Neural cell (in vitro differentiated cells): Measurements from ENCODE around the gene RAB3GAP2. TPM values are rescaled to one million over a fixed set of nuclear protein-coding genes. Genes with fewer than 3 reads are reported as not detected.
"Not testable (repeated sequence)": the region's sequence is repeated elsewhere in the genome, so short reads cannot be mapped to it uniquely, and the experiment has no call there.

ENCODE experiments used
- H2AFZ ChIP-seq: fragments of 200-600, 300-800 bp; sonication (generic), shearing (Covaris generic); 2 replicates; pipeline ENCODE4 v1.6.0; 2014; ENCODE audit warnings: low read depth, mild to moderate bottlenecking, antibody characterized with exemption, low read length, moderate library complexity
- H3F3A ChIP-seq: fragments of 200-600 bp; shearing (Covaris generic); 2 replicates; pipeline ENCODE4 v1.6.1; 2016; ENCODE audit warnings: mild to moderate bottlenecking, moderate library complexity, mixed read lengths, antibody characterized with exemption, low read length; ENCODE audit not compliant: insufficient read depth, poor library complexity, severe bottlenecking
- H3K27ac ChIP-seq: fragments of 200-600, 300-800 bp; sonication (generic), shearing (Covaris generic); 2 replicates; pipeline ENCODE4 v1.5.1; 2014; ENCODE audit warnings: mild to moderate bottlenecking, low read length, moderate library complexity
- H3K27me3 ChIP-seq: fragments of 300-800, 200-600 bp; sonication (generic), shearing (Covaris generic); 2 replicates; pipeline ENCODE4 v1.6.0; 2014; ENCODE audit warnings: mild to moderate bottlenecking, low read depth, low read length, moderate library complexity; ENCODE audit not compliant: insufficient read depth
- H3K36me3 ChIP-seq: fragments of 300-800, 200-600 bp; sonication (generic), shearing (Covaris generic); 2 replicates; pipeline ENCODE4 v1.5.1; 2014; ENCODE audit warnings: mild to moderate bottlenecking, antibody characterized with exemption, low read length, moderate library complexity; ENCODE audit not compliant: insufficient read depth
- H3K4me2 ChIP-seq: fragments of 300-800, 200-600 bp; sonication (generic), shearing (Covaris generic); 2 replicates; pipeline ENCODE4 v1.6.0; 2014; ENCODE audit warnings: mild to moderate bottlenecking, low read length
- H3K4me3 ChIP-seq: fragments of 300-800, 200-600 bp; sonication (generic), shearing (Covaris generic); 2 replicates; pipeline ENCODE4 v1.5.1; 2014; ENCODE audit warnings: mild to moderate bottlenecking, low read length, moderate library complexity
- H3K79me2 ChIP-seq: fragments of 200-600 bp; shearing (Covaris generic); replicated peaks from 2 replicates; pipeline ENCODE4 v1.6.0; 2014; ENCODE audit warnings: mild to moderate bottlenecking, low read length, moderate library complexity; ENCODE audit not compliant: insufficient read depth
- H3K9ac ChIP-seq: fragments of 300-800, 200-600 bp; sonication (generic), shearing (Covaris generic); 2 replicates; pipeline ENCODE4 v1.6.1; 2016; ENCODE audit warnings: mild to moderate bottlenecking, low read length, mixed read lengths
- H3K9me2 ChIP-seq: fragments of 200-600 bp; shearing (Covaris generic); 2 replicates; pipeline ENCODE4 v1.6.1; 2016; ENCODE audit warnings: mild to moderate bottlenecking, low read length, mixed read lengths; ENCODE audit not compliant: insufficient read depth
- H3K9me3 ChIP-seq: fragments of 200-600, 300-800 bp; sonication (generic), shearing (Covaris generic); 2 replicates; pipeline ENCODE4 v1.6.1; 2016; ENCODE audit warnings: mild to moderate bottlenecking, mixed run types, low read length, moderate library complexity, mixed read lengths
- H4K20me1 ChIP-seq: fragments of 200-600 bp; shearing (Covaris generic); 2 replicates; pipeline ENCODE4 v1.6.1; 2016; ENCODE audit warnings: mild to moderate bottlenecking, mixed run types; ENCODE audit not compliant: insufficient read depth
- EP300 ChIP-seq: fragments of 450-650 bp; conservative IDR thresholded peaks from 2 replicates; pipeline ENCODE4 v1.6.1; 2014; ENCODE audit warnings: antibody characterized with exemption, mild to moderate bottlenecking, moderate library complexity; ENCODE audit not compliant: poor library complexity, severe bottlenecking
- EZH2 ChIP-seq: fragments of 200-600, 300-800 bp; shearing (Covaris generic), sonication (generic); IDR thresholded peaks from 2 replicates; pipeline ENCODE4 v1.6.1; 2014; ENCODE audit warnings: antibody characterized with exemption, low read length, borderline replicate concordance, mild to moderate bottlenecking; ENCODE audit not compliant: insufficient read depth, poor library complexity, severe bottlenecking
- MXI1 ChIP-seq: fragments of 450-650 bp; conservative IDR thresholded peaks from 2 replicates; pipeline ENCODE4 v1.6.1; 2014; ENCODE audit warnings: antibody characterized with exemption, mild to moderate bottlenecking; ENCODE audit not compliant: poor library complexity, severe bottlenecking
- POLR2AphosphoS5 ChIP-seq: IDR thresholded peaks from 2 replicates; pipeline ENCODE4 v1.6.1; 2012
- RAD21 ChIP-seq: fragments of 450-650 bp; conservative IDR thresholded peaks from 2 replicates; pipeline ENCODE4 v1.6.1; 2014; ENCODE audit warnings: antibody characterized with exemption, mild to moderate bottlenecking, moderate library complexity
- SMC3 ChIP-seq: fragments of 450-650 bp; conservative IDR thresholded peaks from 2 replicates; pipeline ENCODE4 v1.6.1; 2014; ENCODE audit warnings: antibody characterized with exemption, mild to moderate bottlenecking, moderate library complexity; ENCODE audit not compliant: poor library complexity
- TAF1 ChIP-seq: IDR thresholded peaks from 2 replicates; pipeline ENCODE4 v1.6.1; 2012; ENCODE audit warnings: low read depth
- polyA plus RNA-seq: library from polyadenylated mRNA; depleted of rRNA; stranded (reverse); fragments of >200 nt; gene quantifications from 2 replicates; pipeline ENCODE4 v1.2.3, GENCODE V29; 2014
- TF ChIP-seq, protein P1 (sequence below): IDR thresholded peaks from 2 replicates; pipeline ENCODE4 v1.6.1; 2012; ENCODE audit warnings: borderline replicate concordance
- TF ChIP-seq, protein P2 (sequence below): fragments of 450-650 bp; IDR thresholded peaks from 2 replicates; pipeline ENCODE4 v1.5.1; 2014; ENCODE audit warnings: antibody characterized with exemption, mild to moderate bottlenecking, moderate library complexity; ENCODE audit not compliant: poor library complexity, severe bottlenecking

Gene RAB3GAP2
- polyA plus RNA-seq, 1 donor from 2014 or later: 39.9 TPM

DNA sequence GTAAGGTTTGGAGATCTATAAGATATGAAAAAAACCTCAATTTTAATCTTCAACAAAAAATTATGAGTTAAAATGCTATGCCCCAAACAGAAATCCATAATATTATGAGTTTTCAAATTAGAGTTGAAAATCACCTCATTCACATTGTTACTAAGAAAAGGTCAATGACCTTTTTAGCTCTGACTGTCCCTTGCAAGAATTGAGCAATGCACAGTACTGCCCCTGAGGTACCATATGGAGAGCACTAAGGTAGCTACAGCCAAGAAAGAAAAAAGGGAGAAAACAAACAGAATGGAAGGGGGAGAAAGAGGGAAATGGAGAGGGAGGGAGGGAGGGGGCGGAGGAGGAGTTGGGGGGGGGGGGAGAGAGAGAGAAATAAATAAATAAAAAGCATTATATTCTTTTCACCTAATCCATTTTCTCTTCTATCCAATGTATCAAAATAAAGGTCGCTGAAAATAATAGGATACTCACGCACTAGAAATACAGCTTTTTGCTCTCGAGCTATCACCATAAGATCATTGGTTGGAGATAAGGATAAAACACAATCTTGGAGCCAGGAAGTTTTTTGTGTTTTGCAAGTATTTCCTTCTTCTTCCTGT is 58.8 kb downstream of the RAB3GAP2 start:
- H3K9me3 ChIP-seq: no peaks in the 10 kb centered on the region
- no peaks in the 10 kb centered on the region for H3K36me3 ChIP-seq
- no peak overlapping the region for H3K4me3 ChIP-seq
- no peak overlapping the region for H3K27ac ChIP-seq
- no peak overlapping the region for H3K9ac ChIP-seq
- no peaks in the 10 kb centered on the region for H3K9me2 ChIP-seq
- peaks cover 5% of the 10 kb centered on the region for H3K79me2 ChIP-seq
- no peak overlapping the region for H3K4me2 ChIP-seq
- TF ChIP-seq SMC3 (no peak), EZH2 (no peak), EP300 (no peak), RAD21 (no peak), MXI1 (no peak), TAF1 (no peak), POLR2AphosphoS5 (no peak)
- TF ChIP-seq, protein P1, sequence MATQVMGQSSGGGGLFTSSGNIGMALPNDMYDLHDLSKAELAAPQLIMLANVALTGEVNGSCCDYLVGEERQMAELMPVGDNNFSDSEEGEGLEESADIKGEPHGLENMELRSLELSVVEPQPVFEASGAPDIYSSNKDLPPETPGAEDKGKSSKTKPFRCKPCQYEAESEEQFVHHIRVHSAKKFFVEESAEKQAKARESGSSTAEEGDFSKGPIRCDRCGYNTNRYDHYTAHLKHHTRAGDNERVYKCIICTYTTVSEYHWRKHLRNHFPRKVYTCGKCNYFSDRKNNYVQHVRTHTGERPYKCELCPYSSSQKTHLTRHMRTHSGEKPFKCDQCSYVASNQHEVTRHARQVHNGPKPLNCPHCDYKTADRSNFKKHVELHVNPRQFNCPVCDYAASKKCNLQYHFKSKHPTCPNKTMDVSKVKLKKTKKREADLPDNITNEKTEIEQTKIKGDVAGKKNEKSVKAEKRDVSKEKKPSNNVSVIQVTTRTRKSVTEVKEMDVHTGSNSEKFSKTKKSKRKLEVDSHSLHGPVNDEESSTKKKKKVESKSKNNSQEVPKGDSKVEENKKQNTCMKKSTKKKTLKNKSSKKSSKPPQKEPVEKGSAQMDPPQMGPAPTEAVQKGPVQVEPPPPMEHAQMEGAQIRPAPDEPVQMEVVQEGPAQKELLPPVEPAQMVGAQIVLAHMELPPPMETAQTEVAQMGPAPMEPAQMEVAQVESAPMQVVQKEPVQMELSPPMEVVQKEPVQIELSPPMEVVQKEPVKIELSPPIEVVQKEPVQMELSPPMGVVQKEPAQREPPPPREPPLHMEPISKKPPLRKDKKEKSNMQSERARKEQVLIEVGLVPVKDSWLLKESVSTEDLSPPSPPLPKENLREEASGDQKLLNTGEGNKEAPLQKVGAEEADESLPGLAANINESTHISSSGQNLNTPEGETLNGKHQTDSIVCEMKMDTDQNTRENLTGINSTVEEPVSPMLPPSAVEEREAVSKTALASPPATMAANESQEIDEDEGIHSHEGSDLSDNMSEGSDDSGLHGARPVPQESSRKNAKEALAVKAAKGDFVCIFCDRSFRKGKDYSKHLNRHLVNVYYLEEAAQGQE: no peak
- TF ChIP-seq, protein P2, sequence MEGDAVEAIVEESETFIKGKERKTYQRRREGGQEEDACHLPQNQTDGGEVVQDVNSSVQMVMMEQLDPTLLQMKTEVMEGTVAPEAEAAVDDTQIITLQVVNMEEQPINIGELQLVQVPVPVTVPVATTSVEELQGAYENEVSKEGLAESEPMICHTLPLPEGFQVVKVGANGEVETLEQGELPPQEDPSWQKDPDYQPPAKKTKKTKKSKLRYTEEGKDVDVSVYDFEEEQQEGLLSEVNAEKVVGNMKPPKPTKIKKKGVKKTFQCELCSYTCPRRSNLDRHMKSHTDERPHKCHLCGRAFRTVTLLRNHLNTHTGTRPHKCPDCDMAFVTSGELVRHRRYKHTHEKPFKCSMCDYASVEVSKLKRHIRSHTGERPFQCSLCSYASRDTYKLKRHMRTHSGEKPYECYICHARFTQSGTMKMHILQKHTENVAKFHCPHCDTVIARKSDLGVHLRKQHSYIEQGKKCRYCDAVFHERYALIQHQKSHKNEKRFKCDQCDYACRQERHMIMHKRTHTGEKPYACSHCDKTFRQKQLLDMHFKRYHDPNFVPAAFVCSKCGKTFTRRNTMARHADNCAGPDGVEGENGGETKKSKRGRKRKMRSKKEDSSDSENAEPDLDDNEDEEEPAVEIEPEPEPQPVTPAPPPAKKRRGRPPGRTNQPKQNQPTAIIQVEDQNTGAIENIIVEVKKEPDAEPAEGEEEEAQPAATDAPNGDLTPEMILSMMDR: no peak
- H3F3A ChIP-seq: no peaks in the 10 kb centered on the region
- no peaks in the 10 kb centered on the region for H3K27me3 ChIP-seq
- H2AFZ ChIP-seq: no peak overlapping the region
- no peaks in the 10 kb centered on the region for H4K20me1 ChIP-seq

DNA sequence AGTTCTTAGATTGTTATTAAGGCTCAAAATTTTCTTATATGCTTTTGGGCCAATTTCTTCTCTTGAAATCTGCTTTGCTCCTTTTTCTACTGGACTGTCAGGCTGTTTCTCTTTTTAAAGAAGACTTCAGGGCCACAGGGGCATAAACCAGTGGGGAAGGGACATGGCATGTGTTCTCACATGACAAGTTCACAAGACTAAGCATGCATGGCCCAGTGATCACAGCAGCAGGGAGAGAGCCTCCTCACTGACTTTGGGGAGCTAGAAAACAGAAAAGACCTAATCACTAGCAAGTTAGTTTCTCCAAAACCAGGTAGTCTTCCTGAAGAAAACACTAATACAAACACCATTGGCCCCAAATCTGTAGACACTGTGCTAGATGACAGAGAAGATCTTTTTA is 64.8 kb downstream of the RAB3GAP2 start:
- no peak overlapping the region for H2AFZ ChIP-seq
- H3K9me3 ChIP-seq: no peaks in the 10 kb centered on the region
- no peaks in the 10 kb centered on the region for H3F3A ChIP-seq
- H3K9ac ChIP-seq: no peak overlapping the region
- H3K4me3 ChIP-seq: no peak overlapping the region
- H3K79me2 ChIP-seq: no peaks in the 10 kb centered on the region
- H3K9me2 ChIP-seq: no peaks in the 10 kb centered on the region
- H3K4me2 ChIP-seq: no peak overlapping the region
- TF ChIP-seq SMC3: no peak
- TF ChIP-seq, protein P2: no peak
- TF ChIP-seq TAF1: no peak
- TF ChIP-seq POLR2AphosphoS5: no peak
- TF ChIP-seq RAD21: no peak
- TF ChIP-seq EP300: no peak
- TF ChIP-seq MXI1: no peak
- TF ChIP-seq, protein P1: no peak
- no peak for TF ChIP-seq EZH2
- H3K36me3 ChIP-seq: peaks cover 11% of the 10 kb centered on the region
- no peaks in the 10 kb centered on the region for H4K20me1 ChIP-seq
- no peaks in the 10 kb centered on the region for H3K27me3 ChIP-seq
- H3K27ac ChIP-seq: no peak overlapping the region

DNA sequence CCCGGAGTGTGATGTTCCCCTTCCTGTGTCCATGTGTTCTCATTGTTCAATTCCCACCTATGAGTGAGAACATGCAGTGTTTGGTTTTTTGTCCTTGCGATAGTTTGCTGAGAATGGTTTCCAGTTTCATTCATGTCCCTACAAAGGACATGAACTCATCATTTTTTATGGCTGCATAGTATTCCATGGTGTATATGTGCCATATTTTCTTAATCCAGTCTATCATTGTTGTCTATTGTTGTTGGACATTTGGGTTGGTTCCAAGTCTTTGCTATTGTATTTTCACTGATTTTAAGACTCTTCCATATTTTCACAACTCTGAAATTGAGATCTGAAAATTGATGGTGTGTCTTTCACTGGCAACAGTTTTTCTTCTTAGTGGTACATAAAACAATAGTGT is 67.5 kb downstream of the RAB3GAP2 start:
- H3K79me2 ChIP-seq: not testable (repeated sequence)

More for the DNA sequence above, 67.5 kb downstream of the RAB3GAP2 start:
- peaks cover 16% of the 10 kb centered on the region for H3K36me3 ChIP-seq
- not testable (repeated sequence) for H4K20me1 ChIP-seq, H3K9me3 ChIP-seq, H3K9me2 ChIP-seq, H3K4me2 ChIP-seq, H2AFZ ChIP-seq, H3K27ac ChIP-seq, H3K4me3 ChIP-seq, H3F3A ChIP-seq, H3K9ac ChIP-seq, H3K27me3 ChIP-seq
